ENCODE measurements around the gene SPG21. TPM values are rescaled to one million over a fixed set of nuclear protein-coding genes. Genes with fewer than 3 reads are reported as not detected.

The SPG21 gene, protein sequence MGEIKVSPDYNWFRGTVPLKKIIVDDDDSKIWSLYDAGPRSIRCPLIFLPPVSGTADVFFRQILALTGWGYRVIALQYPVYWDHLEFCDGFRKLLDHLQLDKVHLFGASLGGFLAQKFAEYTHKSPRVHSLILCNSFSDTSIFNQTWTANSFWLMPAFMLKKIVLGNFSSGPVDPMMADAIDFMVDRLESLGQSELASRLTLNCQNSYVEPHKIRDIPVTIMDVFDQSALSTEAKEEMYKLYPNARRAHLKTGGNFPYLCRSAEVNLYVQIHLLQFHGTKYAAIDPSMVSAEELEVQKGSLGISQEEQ
- total RNA-seq = 100 to 1,000 TPM in 1 of 7 donors, 10 to 100 TPM in 6; 78.1 to 101 (median 82.2) TPM
- 10 to 100 TPM; 48.9 to 63.7 (median 61.9) TPM for polyA plus RNA-seq
- long read RNA-seq, donor 1, transcript SPG21-201 (9 exons, 1,822 nt) = major isoform, 19 of 26 reads
- long read RNA-seq, donor 1, partial matches to known transcripts = 6 of 26 reads
- long read RNA-seq, donor 1, other reads (novel, unspliced or antisense) = 0 of 26 reads
- long read RNA-seq, donor 2, transcript SPG21-201 (9 exons, 1,822 nt) = major isoform, 14 of 15 reads
- long read RNA-seq, donor 2, partial matches to known transcripts = 0 of 15 reads
- long read RNA-seq, donor 2, other reads (novel, unspliced or antisense) = 0 of 15 reads

DNA sequence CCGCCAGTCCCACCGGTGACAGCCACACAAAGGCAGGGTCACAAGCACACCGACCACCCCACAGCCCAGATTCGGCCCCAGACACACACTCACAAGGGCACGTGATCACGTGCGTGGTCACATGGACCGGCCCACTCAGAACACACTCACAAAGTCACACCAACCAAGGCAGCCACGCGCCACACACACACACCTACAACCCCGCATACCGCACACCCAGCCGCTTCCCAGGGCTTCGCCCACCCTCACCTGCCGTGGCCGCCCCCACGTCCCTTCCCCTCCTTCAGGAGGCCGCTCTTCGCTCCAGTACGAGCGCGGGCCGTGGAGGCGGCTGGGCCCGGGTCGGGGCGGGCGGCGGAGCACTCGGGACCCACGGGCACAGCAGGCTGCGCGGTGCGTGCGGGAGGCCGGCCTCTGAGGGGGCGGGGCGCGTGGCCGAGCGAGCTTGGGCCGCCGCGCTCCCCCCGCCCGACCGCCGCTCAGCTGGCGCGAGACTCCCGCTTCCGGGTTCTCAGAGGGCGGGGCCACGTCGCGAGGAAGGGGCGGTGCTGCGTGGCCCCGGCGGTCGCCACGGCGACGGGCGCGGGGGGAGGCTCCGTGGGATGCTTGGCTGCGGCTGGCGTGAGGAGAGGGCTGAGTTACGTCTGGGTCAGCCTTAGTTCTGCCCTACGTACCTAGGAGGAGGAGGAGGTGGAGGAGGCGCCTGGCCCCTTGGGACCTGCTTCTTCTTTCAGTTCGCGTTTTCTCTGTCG, at the start of gene SPG21:
Gene SPG21 (minus strand): TSS at position 499 of the 752 bp plus-strand sequence. CDS start 6,345 bp downstream, outside the sequence.
- no peaks in the 10 kb centered on the region for H3K9me3 ChIP-seq
- WGBS, 5 donors = 0 to 1% (median 1%) methylated on average over 10 to 75 of the region's 75 CpGs
- H3K27me3 ChIP-seq (replicated peaks in 1 of 7) = no peaks in the 10 kb centered on the region
- peaks cover 28 to 63% (median 54%) of the 10 kb centered on the region in 6 donors for H3K4me1 ChIP-seq
- peak within 1 kb of the TSS; percentile 90 to 97 (median 92) for H3K4me3 ChIP-seq
- DNase-seq = peak; percentile 99
- peak within 1 kb of the TSS; percentile 90 to 98 (median 94) for H3K27ac ChIP-seq
- intact Hi-C loops (cut with DNase I; ENCODE audit: low total_unique reads) = no loop called here
- peaks cover 0 to 11% (median 0%) of the 10 kb centered on the region in 6 donors for H3K36me3 ChIP-seq
- TF ChIP-seq POLR2AphosphoS5 (IDR thresholded peaks at IDR 0.05) = peak; percentile 89 to 93 (median 92)
- TF ChIP-seq, protein P1, sequence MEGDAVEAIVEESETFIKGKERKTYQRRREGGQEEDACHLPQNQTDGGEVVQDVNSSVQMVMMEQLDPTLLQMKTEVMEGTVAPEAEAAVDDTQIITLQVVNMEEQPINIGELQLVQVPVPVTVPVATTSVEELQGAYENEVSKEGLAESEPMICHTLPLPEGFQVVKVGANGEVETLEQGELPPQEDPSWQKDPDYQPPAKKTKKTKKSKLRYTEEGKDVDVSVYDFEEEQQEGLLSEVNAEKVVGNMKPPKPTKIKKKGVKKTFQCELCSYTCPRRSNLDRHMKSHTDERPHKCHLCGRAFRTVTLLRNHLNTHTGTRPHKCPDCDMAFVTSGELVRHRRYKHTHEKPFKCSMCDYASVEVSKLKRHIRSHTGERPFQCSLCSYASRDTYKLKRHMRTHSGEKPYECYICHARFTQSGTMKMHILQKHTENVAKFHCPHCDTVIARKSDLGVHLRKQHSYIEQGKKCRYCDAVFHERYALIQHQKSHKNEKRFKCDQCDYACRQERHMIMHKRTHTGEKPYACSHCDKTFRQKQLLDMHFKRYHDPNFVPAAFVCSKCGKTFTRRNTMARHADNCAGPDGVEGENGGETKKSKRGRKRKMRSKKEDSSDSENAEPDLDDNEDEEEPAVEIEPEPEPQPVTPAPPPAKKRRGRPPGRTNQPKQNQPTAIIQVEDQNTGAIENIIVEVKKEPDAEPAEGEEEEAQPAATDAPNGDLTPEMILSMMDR (IDR thresholded peaks at IDR 0.05 in 8 of 11, conservative IDR thresholded peaks at IDR 0.05 in 3 of 11) = peak in 1 of 11 experiments; percentile 36
- peak in 1 of 3 donors; percentile 40 for TF ChIP-seq POLR2A (IDR thresholded peaks at IDR 0.05)

DNA sequence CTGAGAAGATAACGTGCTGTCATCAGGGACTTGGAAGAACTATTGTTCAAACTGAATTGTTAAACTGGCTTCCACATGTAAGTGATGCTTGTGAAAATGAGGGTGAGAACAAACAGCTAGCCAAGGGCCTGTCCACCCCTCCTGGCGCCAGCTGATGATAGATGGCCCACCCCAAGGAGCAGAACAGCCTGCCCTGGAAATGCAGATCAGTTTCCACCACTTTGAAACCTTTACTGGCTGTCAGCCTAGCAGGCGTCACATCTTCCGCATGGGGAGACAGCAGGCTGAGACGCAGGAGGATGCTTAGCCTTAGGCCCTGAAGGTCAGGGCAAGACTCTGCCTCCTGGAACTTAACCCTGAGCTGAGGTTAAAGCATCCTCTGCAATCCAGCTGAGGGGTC, 49.1 kb upstream of the SPG21 start:
- H3K4me3 ChIP-seq = no peak overlapping the region
- no peaks in the 10 kb centered on the region for H3K36me3 ChIP-seq
- no peak for TF ChIP-seq POLR2A (IDR thresholded peaks at IDR 0.05)
- TF ChIP-seq, protein P1 (IDR thresholded peaks at IDR 0.05 in 8 of 11, conservative IDR thresholded peaks at IDR 0.05 in 3 of 11) = no peak
- no peak for TF ChIP-seq POLR2AphosphoS5 (IDR thresholded peaks at IDR 0.05)
- no peaks in the 10 kb centered on the region for H3K9me3 ChIP-seq
- DNase-seq = no peak
- peaks cover 0 to 8% (median 3%) of the 10 kb centered on the region in 6 donors for H3K4me1 ChIP-seq
- 75 to 81% (median 77%) methylated on average over 5 of the region's 5 CpGs for WGBS, 5 donors
- intact Hi-C loops (cut with DNase I; ENCODE audit: low total_unique reads) = no loop called here
- H3K27me3 ChIP-seq (replicated peaks in 1 of 7) = no peaks in the 10 kb centered on the region
- no peak overlapping the region for H3K27ac ChIP-seq

DNA sequence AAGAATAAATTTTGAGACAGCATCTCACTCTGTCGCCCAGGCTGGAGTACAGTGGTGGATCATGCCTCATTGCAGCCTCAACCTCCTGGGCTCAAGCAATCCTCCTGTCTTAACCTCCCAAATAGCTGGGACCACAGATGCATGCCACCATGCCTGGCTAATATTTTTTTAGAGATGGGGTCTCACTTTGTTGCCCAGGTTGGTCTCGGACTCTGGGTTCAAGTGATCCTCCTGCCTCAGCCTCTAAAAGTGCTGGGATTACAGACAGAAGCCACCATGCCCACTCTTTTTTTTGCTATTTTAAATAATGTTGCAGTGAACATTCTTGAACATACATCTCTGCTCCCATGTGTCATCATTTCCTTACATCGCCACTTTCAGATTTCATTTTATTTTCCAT, 48.7 kb upstream of the SPG21 start:
- Histone ChIP-seq H3K4me3 (no peak overlapping the region), H3K4me1 (peaks cover 0 to 12% (median 7%) of the 10 kb centered on the region in 6 donors), H3K27me3 (replicated peaks in 1 of 7) (no peaks in the 10 kb centered on the region), H3K36me3 (no peaks in the 10 kb centered on the region), H3K9me3 (no peaks in the 10 kb centered on the region), H3K27ac (no peak overlapping the region)
- no peak for DNase-seq
- intact Hi-C loops (cut with DNase I; ENCODE audit: low total_unique reads) = no loop called here
- 85 to 98% (median 95%) methylated on average over 3 of the region's 3 CpGs for WGBS, 5 donors
- TF ChIP-seq POLR2AphosphoS5 (IDR thresholded peaks at IDR 0.05) = no peak
- TF ChIP-seq POLR2A (IDR thresholded peaks at IDR 0.05) = no peak
- TF ChIP-seq, protein P1 (IDR thresholded peaks at IDR 0.05 in 8 of 11, conservative IDR thresholded peaks at IDR 0.05 in 3 of 11) = no peak
